ENCODE data around the gene KLHL21. TPM values are rescaled to one million over a fixed set of nuclear protein-coding genes. Genes with fewer than 3 reads are reported as not detected.
A peak's percentile ranks its signal among the peaks of the same experiment; 100 is the strongest.
"Not testable (repeated sequence)": the region's sequence is repeated elsewhere in the genome, so short reads cannot be mapped to it uniquely, and the experiment has no call there.

The KLHL21 gene
- total RNA-seq, 1 experiment from 2014 or later: 17.6 TPM

DNA sequence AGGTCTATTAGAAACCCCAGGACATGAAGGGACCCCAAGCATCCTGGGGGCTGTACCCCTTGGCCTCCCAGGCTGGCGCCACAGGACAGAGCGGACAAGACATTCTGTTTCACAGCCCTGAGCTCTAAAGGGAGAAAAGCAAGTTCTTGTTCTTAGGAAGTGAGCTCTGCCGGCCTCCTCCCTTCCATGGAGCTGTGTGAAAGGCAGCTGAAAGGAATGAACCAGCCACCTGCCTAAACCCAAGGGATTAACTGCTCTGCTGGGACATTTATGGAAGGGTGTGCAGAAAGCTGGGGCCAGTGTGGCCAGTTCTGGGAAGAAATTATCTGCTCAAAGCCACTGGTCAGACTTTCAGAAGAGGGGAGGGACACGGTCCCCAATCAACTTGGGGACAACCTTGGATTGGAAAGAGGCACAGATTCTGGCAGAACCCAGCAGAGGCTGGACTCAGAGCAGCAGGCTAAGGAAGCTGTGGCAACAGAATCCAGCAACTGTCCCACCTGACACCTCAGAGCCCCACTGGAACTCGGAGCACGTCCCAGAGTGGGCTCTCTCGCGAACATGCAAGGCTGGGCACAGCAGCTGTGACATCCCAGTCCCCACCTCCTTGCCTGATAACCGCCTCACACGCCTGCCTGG lies 2.1 kb downstream of the KLHL21 start:
- H3K4me3 Mint-ChIP-seq: peak overlapping the region; percentile 80
- no peaks in the 10 kb centered on the region; the same call in 1 of the 2 replicates for H3K27me3 Mint-ChIP-seq (ENCODE audit: low read depth)
- peaks cover 14% of the 10 kb centered on the region for H3K36me3 Mint-ChIP-seq
- ATAC-seq: no peak
- no peaks in the 10 kb centered on the region for H3K9me3 Mint-ChIP-seq
- ChIA-PET POLR2A (no interaction called here), CTCF (interaction anchor here (0.7 to 1.4 kb wide), 5 partner anchors 15 to 160 kb away, joined by 3 to 7 read pairs (median 4); partner anchors contain the start of genes NOL9 and TAS1R1)
- H3K4me1 Mint-ChIP-seq: peaks cover 23% of the 10 kb centered on the region
- H3K27ac Mint-ChIP-seq: peak overlapping the region; percentile 41; the same call in 1 of the 2 replicates
- DNase-seq (ENCODE audit: low spot score): no peak
- TF ChIP-seq, protein P1, sequence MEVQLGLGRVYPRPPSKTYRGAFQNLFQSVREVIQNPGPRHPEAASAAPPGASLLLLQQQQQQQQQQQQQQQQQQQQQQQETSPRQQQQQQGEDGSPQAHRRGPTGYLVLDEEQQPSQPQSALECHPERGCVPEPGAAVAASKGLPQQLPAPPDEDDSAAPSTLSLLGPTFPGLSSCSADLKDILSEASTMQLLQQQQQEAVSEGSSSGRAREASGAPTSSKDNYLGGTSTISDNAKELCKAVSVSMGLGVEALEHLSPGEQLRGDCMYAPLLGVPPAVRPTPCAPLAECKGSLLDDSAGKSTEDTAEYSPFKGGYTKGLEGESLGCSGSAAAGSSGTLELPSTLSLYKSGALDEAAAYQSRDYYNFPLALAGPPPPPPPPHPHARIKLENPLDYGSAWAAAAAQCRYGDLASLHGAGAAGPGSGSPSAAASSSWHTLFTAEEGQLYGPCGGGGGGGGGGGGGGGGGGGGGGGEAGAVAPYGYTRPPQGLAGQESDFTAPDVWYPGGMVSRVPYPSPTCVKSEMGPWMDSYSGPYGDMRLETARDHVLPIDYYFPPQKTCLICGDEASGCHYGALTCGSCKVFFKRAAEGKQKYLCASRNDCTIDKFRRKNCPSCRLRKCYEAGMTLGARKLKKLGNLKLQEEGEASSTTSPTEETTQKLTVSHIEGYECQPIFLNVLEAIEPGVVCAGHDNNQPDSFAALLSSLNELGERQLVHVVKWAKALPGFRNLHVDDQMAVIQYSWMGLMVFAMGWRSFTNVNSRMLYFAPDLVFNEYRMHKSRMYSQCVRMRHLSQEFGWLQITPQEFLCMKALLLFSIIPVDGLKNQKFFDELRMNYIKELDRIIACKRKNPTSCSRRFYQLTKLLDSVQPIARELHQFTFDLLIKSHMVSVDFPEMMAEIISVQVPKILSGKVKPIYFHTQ (CRISPR knock-in tag; IDR thresholded peaks at IDR 0.05): no peak
- TF ChIP-seq NFYB (CRISPR knock-in tag; conservative IDR thresholded peaks at IDR 0.05; ENCODE audit: low read depth): no peak
- no peak for TF ChIP-seq GABPB1 (CRISPR knock-in tag; IDR thresholded peaks at IDR 0.05)
- TF ChIP-seq CDX4 (CRISPR knock-in tag; IDR thresholded peaks at IDR 0.05; ENCODE audit: borderline replicate concordance): no peak
- no peak for TF ChIP-seq PRDM15 (CRISPR knock-in tag; IDR thresholded peaks at IDR 0.05)
- no peak for TF ChIP-seq ETV6 (CRISPR knock-in tag; IDR thresholded peaks at IDR 0.05)
- TF ChIP-seq, protein P2, sequence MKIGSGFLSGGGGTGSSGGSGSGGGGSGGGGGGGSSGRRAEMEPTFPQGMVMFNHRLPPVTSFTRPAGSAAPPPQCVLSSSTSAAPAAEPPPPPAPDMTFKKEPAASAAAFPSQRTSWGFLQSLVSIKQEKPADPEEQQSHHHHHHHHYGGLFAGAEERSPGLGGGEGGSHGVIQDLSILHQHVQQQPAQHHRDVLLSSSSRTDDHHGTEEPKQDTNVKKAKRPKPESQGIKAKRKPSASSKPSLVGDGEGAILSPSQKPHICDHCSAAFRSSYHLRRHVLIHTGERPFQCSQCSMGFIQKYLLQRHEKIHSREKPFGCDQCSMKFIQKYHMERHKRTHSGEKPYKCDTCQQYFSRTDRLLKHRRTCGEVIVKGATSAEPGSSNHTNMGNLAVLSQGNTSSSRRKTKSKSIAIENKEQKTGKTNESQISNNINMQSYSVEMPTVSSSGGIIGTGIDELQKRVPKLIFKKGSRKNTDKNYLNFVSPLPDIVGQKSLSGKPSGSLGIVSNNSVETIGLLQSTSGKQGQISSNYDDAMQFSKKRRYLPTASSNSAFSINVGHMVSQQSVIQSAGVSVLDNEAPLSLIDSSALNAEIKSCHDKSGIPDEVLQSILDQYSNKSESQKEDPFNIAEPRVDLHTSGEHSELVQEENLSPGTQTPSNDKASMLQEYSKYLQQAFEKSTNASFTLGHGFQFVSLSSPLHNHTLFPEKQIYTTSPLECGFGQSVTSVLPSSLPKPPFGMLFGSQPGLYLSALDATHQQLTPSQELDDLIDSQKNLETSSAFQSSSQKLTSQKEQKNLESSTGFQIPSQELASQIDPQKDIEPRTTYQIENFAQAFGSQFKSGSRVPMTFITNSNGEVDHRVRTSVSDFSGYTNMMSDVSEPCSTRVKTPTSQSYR (CRISPR knock-in tag; IDR thresholded peaks at IDR 0.05): no peak
- TF ChIP-seq, protein P3, sequence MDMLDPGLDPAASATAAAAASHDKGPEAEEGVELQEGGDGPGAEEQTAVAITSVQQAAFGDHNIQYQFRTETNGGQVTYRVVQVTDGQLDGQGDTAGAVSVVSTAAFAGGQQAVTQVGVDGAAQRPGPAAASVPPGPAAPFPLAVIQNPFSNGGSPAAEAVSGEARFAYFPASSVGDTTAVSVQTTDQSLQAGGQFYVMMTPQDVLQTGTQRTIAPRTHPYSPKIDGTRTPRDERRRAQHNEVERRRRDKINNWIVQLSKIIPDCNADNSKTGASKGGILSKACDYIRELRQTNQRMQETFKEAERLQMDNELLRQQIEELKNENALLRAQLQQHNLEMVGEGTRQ (CRISPR knock-in tag; IDR thresholded peaks at IDR 0.05): no peak
- TF ChIP-seq, protein P4, sequence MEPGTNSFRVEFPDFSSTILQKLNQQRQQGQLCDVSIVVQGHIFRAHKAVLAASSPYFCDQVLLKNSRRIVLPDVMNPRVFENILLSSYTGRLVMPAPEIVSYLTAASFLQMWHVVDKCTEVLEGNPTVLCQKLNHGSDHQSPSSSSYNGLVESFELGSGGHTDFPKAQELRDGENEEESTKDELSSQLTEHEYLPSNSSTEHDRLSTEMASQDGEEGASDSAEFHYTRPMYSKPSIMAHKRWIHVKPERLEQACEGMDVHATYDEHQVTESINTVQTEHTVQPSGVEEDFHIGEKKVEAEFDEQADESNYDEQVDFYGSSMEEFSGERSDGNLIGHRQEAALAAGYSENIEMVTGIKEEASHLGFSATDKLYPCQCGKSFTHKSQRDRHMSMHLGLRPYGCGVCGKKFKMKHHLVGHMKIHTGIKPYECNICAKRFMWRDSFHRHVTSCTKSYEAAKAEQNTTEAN (CRISPR knock-in tag; IDR thresholded peaks at IDR 0.05): no peak
- TF ChIP-seq ZNF671 (CRISPR knock-in tag; IDR thresholded peaks at IDR 0.05): no peak
- no peak for TF ChIP-seq CREB1 (CRISPR knock-in tag; IDR thresholded peaks at IDR 0.05)
- TF ChIP-seq RORB (CRISPR knock-in tag; IDR thresholded peaks at IDR 0.05): no peak
- TF ChIP-seq SMAD4 (CRISPR knock-in tag; IDR thresholded peaks at IDR 0.05): no peak
- TF ChIP-seq ZNF138 (CRISPR knock-in tag; conservative IDR thresholded peaks at IDR 0.05): no peak
- no peak for TF ChIP-seq FOXK1 (CRISPR knock-in tag; IDR thresholded peaks at IDR 0.05)
- no peak for TF ChIP-seq JAZF1 (CRISPR knock-in tag; IDR thresholded peaks at IDR 0.05)

- H3K27me3 Mint-ChIP-seq (ENCODE audit: low read depth); H3K27ac Mint-ChIP-seq; H3K9me3 Mint-ChIP-seq; DNase-seq (ENCODE audit: low spot score); POLR2A ChIA-PET; ATAC-seq: not testable (repeated sequence)
- Mint-ChIP-seq H3K4me1 (peaks cover 23% of the 10 kb centered on the region), H3K36me3 (peaks cover 19% of the 10 kb centered on the region), H3K4me3 (peak overlapping the region; percentile 80)
- CTCF ChIA-PET: interaction anchor here (0.8 to 1.4 kb wide), 4 partner anchors 16 to 160 kb away, joined by 3 to 7 read pairs (median 4); partner anchors contain the start of genes NOL9 and TAS1R1
These were observed 2.7 kb downstream of the KLHL21 start for GRCh38 chr1:6599991-6600390.

Measured in WTC11 (cell line).